HG03066 (cell line): ENCODE data around the gene MLKL.
A peak's percentile ranks its signal among the peaks of the same experiment; 100 is the strongest.
"Not testable (repeated sequence)": the region's sequence is repeated elsewhere in the genome, so short reads cannot be mapped to it uniquely, and the experiment has no call there.

Experiments
- ATAC-seq: cut with Tn5 transposase; IDR thresholded peaks from one replicate; pipeline ENCODE4 v1.9.1; 2021; ENCODE audit warnings: low read depth; ENCODE audit not compliant: unreplicated experiment

MLKL gene

GRCh38 chr16:74710401-74710800, 9.7 kb upstream of the MLKL start:
- no peak for ATAC-seq

GRCh38 chr16:74709441-74709877, 8.8 kb upstream of the MLKL start:
- peak; percentile 72 for ATAC-seq

DNA sequence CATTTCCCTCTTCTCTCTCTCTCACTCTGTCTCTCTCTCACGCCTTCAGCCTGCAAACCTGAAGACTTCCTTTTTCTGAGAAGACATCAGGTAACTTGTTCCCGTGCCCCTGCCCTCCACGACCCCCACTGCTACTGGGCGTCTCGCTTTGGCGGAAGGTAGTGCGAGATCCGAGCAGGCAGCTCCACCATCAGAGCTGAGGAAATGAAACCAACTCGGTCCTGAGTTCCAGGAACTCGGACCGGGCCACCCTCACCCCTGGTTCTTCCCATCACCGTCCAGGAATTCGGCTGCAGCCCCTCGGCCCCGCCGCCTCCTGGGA, 585 bp downstream of the MLKL start:
- peak; percentile 16 for ATAC-seq

DNA sequence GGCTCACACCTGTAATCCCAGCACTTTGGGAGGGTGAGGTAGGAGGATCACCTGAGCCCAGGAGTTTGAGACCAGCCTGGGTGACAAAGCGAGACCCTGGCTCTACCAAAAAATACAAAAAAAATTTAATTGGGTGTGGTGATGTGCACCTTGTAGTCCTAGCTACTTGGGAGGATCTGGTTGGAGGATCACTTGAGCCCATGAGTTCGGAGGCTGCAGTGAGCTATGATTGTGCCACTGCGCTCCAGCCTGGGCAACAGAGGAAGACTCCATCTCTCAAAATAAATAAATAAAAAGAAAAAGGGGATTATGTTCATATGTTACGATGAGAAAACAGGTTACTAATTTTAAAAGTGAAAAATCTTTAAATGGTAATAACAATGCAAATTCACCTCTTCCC, 996 bp downstream of the MLKL start:
- ATAC-seq: no peak

DNA sequence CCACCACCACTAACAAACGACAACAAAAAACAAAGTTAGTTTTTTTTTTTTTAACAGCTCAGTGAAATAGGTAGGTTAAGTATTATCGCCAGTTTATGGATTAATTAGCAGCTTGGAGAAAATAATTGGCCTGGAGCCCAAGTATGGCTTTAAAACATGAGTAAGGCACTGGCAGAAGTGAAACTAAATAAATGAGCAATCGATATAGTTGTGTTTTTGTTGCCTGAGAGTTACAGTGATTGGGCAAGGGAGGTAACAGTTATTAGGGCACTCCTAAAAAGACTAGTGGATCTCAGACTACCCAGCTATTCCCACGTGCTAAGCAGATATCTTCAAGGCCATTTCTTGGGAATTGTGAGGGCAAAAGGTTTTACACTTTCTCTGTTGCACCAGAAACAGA, 2.4 kb downstream of the MLKL start:
- no peak for ATAC-seq

DNA sequence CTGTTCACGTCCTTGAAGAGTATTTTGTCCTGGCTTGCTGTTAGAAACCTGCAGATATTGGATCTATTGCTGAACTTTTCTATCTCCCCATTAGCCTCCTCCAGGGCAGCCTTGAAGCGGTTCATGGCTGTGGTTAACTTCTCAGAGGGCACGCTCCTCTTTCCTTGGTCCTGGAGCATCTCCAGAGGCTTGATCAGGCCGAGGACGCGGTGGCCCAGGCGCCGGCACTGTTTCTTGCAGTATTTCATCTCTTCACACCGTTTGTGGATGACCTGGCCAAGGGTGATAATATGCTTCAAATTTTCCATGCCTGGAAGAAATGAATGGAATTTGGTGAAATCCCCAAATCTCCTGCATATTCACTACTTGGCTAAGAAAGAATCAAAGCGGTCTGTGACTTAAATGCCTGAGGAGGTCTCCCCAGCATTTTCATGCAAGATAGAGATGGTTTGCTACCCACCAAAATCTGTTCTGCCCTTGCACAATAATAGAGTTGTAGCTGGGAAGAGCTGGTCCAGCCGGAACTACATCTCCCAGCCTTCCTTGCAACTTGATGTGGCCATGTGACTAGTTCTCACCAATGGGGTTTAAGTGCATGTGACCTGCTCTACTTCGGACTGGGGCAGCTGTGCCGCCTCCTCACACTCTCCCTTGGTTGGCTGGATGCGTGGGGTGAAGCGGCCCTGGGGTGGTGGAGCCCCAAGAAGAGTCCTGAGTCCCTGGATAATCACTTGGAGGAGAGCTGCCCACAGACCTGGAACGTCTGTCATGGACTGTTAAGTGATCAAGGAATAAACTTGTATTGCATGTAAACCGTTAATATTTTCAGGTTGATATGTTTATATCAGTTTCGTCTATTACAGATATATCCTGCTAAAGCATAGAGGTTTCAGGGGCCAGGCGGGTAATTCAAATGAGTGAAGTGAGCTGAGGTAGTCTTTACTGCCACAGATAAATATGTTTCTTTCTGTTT, 4.9 kb downstream of the MLKL start:
- peak; percentile 81 for ATAC-seq

DNA sequence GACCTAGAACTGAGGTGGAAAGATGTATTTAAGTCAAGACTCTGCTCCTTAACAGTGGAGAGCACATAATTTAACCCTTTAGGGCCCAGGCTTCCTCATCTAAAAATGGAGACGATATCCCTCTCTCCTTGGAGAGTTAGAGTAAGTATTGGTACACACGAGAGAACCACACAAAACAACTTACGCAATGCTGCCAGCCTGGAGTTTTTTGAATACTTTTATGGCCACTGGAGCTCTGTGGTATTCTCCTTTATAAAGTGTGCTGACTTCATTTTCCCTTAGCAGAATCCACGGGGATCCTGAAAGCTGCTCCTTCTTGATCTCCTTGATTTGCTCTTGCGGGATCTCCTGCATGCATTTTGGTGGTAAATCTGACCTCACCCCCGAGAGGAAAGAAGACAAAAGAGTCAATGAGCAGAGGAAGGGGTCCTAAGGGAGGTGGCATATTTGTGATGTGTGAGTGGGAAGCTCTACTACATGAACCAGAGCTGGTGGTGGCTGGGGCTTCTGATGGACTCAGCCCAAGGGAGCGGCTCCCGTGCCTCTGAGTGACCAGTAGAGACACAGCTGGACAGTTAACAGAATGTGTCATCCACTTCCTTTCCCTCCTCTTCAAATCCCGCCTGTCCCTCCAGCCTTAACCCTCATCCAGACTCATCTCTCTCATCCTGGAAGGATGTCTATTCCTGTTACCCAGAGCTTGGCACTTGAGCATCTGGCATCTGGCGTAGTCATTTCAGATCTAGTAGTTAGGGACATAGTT, 9.4 kb downstream of the MLKL start:
- no peak for ATAC-seq

DNA sequence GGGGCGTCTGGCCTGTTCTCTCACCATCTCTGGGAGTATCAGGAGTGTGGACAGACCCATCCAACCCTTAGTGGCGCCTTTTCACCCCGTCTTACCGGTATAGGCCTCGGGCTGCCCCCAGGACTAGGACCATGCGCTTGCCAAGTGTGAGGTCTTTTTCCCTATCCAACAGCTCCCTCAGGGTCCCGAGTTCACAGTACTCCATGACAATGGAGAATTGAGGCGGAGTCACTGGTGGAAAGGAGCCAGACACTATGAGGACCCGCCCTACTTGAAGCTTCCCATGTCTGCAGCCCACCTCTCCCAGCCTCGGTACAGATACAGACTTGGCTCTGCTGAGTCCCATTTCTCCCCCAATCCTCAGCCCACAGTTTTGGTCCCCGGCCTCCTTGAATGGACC, 18.1 kb downstream of the MLKL start:
- no peak for ATAC-seq

GRCh38 chr16:74680681-74681080, 20.0 kb downstream of the MLKL start:
- no peak for ATAC-seq

- ATAC-seq: no peak
Measured at GRCh38 chr16:74679983-74680382, 20.7 kb downstream of the MLKL start.

DNA sequence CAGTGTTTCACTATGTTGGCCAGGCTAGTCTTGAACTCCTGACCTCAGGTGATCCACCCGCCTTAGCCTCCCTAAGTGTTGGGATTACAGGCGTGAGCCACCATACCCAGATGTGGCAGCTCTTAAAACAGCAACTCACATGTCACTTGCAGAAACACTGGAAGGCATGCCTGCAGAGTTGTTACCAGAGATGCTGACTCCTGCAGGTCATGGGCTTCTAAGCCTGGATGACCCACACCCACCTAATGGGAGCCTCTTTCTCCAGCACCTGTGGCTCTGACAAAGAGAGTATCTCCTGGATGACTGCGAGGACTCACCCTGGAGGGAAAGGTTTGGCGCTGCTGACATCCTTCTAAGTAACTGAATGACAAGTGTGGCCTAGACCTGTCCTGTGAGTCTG, 22.8 kb downstream of the MLKL start:
- ATAC-seq: no peak

GRCh38 chr16:74673876-74674275, 26.8 kb downstream of the MLKL start:
- ATAC-seq: no peak

GRCh38 chr16:74668877-74669276, 31.8 kb downstream of the MLKL start:
- not testable (repeated sequence) for ATAC-seq

DNA sequence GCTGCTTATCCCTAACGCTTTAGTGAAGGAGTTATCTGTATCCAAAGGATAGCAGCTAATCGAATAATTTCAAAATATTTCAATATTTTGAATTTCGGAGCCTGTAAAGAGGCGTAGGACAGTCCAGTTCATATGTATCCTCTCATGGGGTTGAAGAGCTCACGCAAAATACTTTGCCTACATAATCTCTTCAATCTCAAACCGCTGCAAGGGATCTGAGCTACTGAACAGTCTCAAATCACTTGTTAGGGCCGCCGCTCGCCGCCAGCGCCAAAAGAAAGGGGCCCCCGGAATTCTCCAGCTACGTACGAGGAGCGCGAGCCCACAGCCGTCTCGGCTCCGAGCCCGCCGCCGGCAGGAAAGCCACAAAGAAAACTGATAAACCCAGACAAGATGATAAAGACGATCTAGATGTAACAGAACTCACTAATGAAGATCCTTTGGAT, 33.4 kb downstream of the MLKL start:
- ATAC-seq: no peak

- peak; percentile 100 for ATAC-seq
Measured at GRCh38 chr16:74666425-74667254, 34.0 kb downstream of the MLKL start, which contains the start of gene RFWD3. Gene RFWD3, minus strand, starts transcription at chr16:74666877. Its CDS starts 5,428 bp downstream, at chr16:74661449.

DNA sequence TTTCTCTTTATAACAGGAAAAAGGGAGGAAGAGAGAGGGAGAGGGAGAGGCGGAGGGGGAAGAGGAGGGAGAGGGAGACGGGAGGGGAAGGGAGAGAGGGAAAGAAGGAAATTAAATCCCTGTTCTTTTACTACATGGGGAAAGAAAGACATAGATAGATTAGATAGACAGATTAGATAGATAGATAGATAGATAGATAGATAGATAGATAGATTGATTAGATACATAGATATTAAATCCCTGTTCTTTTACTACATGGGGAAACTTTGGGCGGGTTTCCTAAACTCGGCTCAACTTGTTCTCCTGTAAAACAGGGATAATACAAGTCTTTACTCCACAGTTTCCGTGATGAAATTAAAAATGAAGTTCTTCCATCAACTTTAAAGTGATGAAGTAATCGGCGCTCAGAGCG, 34.6 kb downstream of the MLKL start:
- ATAC-seq: no peak

DNA sequence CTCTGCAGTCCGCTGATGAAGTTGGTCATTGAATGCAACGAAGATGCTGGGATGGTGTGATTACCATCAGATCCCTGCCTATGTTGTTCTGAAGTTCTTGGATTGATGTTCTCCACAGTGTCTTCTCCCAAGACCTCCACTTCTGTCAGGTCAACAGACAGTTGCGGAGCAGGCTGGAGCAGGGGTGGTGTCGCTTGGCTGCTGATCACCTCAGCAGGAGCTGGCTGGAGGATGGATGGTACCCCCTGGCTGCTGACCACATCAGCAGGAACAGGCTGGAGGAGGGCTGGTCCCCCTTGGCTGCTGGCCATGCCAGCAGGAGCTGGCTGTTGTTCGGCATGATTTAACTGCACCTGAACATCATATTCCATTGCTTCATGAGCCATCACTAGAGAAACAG, 39.6 kb downstream of the MLKL start:
- no peak for ATAC-seq

DNA sequence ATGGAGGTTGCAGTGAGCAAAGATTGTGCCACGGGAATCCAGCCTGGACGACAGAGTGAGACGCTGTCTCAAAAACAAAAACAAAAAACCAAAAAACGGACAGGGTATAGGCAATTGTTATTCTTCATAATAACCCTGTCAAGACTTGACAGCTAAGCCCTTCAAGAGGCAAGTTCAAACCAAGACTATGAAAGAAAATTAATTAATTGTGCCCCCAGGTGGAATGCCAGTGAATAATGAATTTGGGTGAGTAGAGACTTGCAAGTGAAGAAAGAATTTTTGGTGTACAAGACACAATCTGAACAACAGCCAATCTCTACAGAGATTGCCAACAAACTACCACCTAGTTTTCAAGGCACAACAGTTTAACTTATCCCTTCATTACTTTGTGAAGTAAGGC, 40.3 kb downstream of the MLKL start:
- no peak for ATAC-seq

DNA sequence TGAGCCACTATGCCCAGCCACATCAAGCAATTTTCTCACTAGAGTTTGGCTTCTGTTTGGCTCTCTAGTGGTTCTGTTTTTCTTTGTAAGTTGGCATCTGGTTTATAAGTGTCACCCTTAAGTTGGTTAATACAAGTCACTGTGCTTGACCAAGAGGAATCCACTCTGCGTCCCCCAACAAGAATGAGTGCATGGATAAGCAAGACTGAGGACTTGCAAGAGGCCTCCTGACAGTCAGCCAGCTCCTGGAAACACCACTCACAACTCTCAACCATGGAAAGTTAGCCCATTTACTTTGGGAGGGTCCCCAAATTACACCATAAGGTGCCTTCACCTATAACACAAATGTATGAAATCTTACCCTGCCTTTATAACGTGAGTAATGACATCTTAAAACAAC, 41.6 kb downstream of the MLKL start:
- ATAC-seq: no peak

- ATAC-seq: no peak
Measured at GRCh38 chr16:74657870-74658642, 42.6 kb downstream of the MLKL start.
